ENCODE measurements around the gene GSTA4. TPM values are rescaled to one million over a fixed set of nuclear protein-coding genes. Genes with fewer than 3 reads are reported as not detected.

The GSTA4 gene
- total RNA-seq, 5 donors from 2014 or later (not counting 1 experiment from before 2014, with no cell fraction given) = 0.35 to 0.85 (median 0.65) TPM

GRCh38 chr6:53038596-53038995, 43.5 kb upstream of the GSTA4 start:
- ChIA-PET CTCF (no interaction called here), POLR2A (no interaction called here)
- no peak overlapping the region for H3K27ac Mint-ChIP-seq
- Histone ChIP-seq H3K27me3 (replicated peaks in 1 of 2; ENCODE audit: control insufficient read depth in 2 of 2, extremely low read depth in 1 of 2, insufficient read depth in 2 of 2, low read length in 1 of 2) (no peaks in the 10 kb centered on the region), H3K4me1 (ENCODE audit: control insufficient read depth in 1 of 2, extremely low read depth in 1 of 2, insufficient read depth in 2 of 2, low read length in 2 of 2) (no peaks in the 10 kb centered on the region), H3K36me3 (ENCODE audit: control insufficient read depth in 2 of 2, extremely low read depth in 1 of 2, insufficient read depth in 1 of 2, low read length in 1 of 2) (peaks cover 6 to 34% of the 10 kb centered on the region in 2 donors), H3K9me3 (no peaks in the 10 kb centered on the region), H3K4me3 (ENCODE audit: control insufficient read depth in 1 of 2, extremely low read depth in 1 of 2, low read length in 1 of 2) (no peak overlapping the region), H3K27ac (ENCODE audit: low read length) (no peak overlapping the region)
- no peak overlapping the region for H3K4me3 Mint-ChIP-seq
- peaks cover 0 to 13% (median under 1%) of the 10 kb centered on the region in 3 donors for H3K4me1 Mint-ChIP-seq
- H3K27me3 Mint-ChIP-seq = no peaks in the 10 kb centered on the region
- peaks cover 68% of the 10 kb centered on the region for H3K36me3 Mint-ChIP-seq
- H3K9me3 Mint-ChIP-seq = no peaks in the 10 kb centered on the region
- DNase-seq (no peak), ATAC-seq (replicated peaks in 1 of 4) (no peak)

DNA sequence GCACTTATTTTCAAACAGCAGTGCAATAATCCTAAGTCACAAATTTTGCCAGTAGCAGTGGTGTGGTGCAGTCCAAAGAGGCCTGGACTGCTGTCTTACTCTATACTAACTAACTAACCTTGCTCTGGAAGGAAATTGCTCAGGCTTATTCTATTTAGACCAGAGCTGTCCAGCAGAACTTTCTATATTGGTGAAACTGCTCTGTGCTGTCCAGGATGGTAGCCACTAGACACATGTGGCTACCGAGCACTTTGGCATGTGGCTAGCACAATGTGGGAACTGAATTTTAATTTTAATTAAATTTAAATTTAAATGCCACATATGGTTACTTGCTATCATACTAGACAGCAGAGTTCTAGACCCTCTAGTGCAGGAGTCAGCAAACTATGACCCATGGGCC, 43.1 kb upstream of the GSTA4 start:
- ChIA-PET POLR2A (no interaction called here), CTCF (no interaction called here)
- no peaks in the 10 kb centered on the region for H3K9me3 Mint-ChIP-seq
- peaks cover 72% of the 10 kb centered on the region for H3K36me3 Mint-ChIP-seq
- H3K27me3 ChIP-seq (replicated peaks in 1 of 2; ENCODE audit: control insufficient read depth in 2 of 2, extremely low read depth in 1 of 2, insufficient read depth in 2 of 2, low read length in 1 of 2) = no peaks in the 10 kb centered on the region
- H3K9me3 ChIP-seq = no peaks in the 10 kb centered on the region
- DNase-seq (no peak), ATAC-seq (replicated peaks in 1 of 4) (no peak)
- no peaks in the 10 kb centered on the region for H3K27me3 Mint-ChIP-seq
- no CpG with 5 or more reads among the region's 1 CpG for WGBS (ENCODE audit: insufficient coverage)
- H3K4me1 Mint-ChIP-seq = peaks cover 0 to 13% (median 0%) of the 10 kb centered on the region in 3 donors
- H3K27ac Mint-ChIP-seq = no peak overlapping the region
- H3K4me1 ChIP-seq (ENCODE audit: control insufficient read depth in 1 of 2, extremely low read depth in 1 of 2, insufficient read depth in 2 of 2, low read length in 2 of 2) = no peaks in the 10 kb centered on the region
- no peak overlapping the region for H3K4me3 Mint-ChIP-seq
- no peak overlapping the region for H3K4me3 ChIP-seq (ENCODE audit: control insufficient read depth in 1 of 2, extremely low read depth in 1 of 2, low read length in 1 of 2)
- peaks cover 6 to 37% of the 10 kb centered on the region in 2 donors for H3K36me3 ChIP-seq (ENCODE audit: control insufficient read depth in 2 of 2, extremely low read depth in 1 of 2, insufficient read depth in 1 of 2, low read length in 1 of 2)
- H3K27ac ChIP-seq (ENCODE audit: low read length) = no peak overlapping the region

- H3K4me1 Mint-ChIP-seq = peaks cover 0 to 13% (median 0%) of the 10 kb centered on the region in 3 donors
- H3K4me3 Mint-ChIP-seq = no peak overlapping the region
- no peak overlapping the region for H3K27ac ChIP-seq (ENCODE audit: low read length)
- peaks cover 78% of the 10 kb centered on the region for H3K36me3 Mint-ChIP-seq
- ChIA-PET POLR2A (no interaction called here), CTCF (no interaction called here)
- no peaks in the 10 kb centered on the region for H3K27me3 Mint-ChIP-seq
- no peaks in the 10 kb centered on the region for H3K27me3 ChIP-seq (replicated peaks in 1 of 2; ENCODE audit: control insufficient read depth in 2 of 2, extremely low read depth in 1 of 2, insufficient read depth in 2 of 2, low read length in 1 of 2)
- DNase-seq (no peak), ATAC-seq (replicated peaks in 1 of 4) (no peak)
- H3K4me1 ChIP-seq (ENCODE audit: control insufficient read depth in 1 of 2, extremely low read depth in 1 of 2, insufficient read depth in 2 of 2, low read length in 2 of 2) = no peaks in the 10 kb centered on the region
- 89% methylated on average over 2 of the region's 8 CpGs for WGBS (ENCODE audit: insufficient coverage)
- H3K4me3 ChIP-seq (ENCODE audit: control insufficient read depth in 1 of 2, extremely low read depth in 1 of 2, low read length in 1 of 2) = no peak overlapping the region
- H3K9me3 ChIP-seq = no peaks in the 10 kb centered on the region
- H3K36me3 ChIP-seq (ENCODE audit: control insufficient read depth in 2 of 2, extremely low read depth in 1 of 2, insufficient read depth in 1 of 2, low read length in 1 of 2) = peaks cover 5 to 50% of the 10 kb centered on the region in 2 donors
- no peaks in the 10 kb centered on the region for H3K9me3 Mint-ChIP-seq
- H3K27ac Mint-ChIP-seq = no peak overlapping the region
Observed at GRCh38 chr6:53035549-53036213, 40.6 kb upstream of the GSTA4 start.

- H3K36me3 ChIP-seq (ENCODE audit: control insufficient read depth in 2 of 2, extremely low read depth in 1 of 2, insufficient read depth in 1 of 2, low read length in 1 of 2) = peaks cover 7 to 49% of the 10 kb centered on the region in 2 donors
- CTCF ChIA-PET = no interaction called here
- DNase-seq (no peak), ATAC-seq (replicated peaks in 1 of 4) (no peak)
- no peaks in the 10 kb centered on the region for H3K4me1 ChIP-seq (ENCODE audit: control insufficient read depth in 1 of 2, extremely low read depth in 1 of 2, insufficient read depth in 2 of 2, low read length in 2 of 2)
- H3K27ac ChIP-seq (ENCODE audit: low read length) = no peak overlapping the region
- no peaks in the 10 kb centered on the region for H3K9me3 ChIP-seq
- Mint-ChIP-seq H3K27me3 (no peaks in the 10 kb centered on the region), H3K27ac (no peak overlapping the region), H3K9me3 (no peaks in the 10 kb centered on the region), H3K4me3 (no peak overlapping the region), H3K4me1 (peaks cover 0 to 1% (median 0%) of the 10 kb centered on the region in 3 donors), H3K36me3 (peaks cover 78% of the 10 kb centered on the region)
- no peaks in the 10 kb centered on the region for H3K27me3 ChIP-seq (replicated peaks in 1 of 2; ENCODE audit: control insufficient read depth in 2 of 2, extremely low read depth in 1 of 2, insufficient read depth in 2 of 2, low read length in 1 of 2)
- 83% methylated on average over 1 of the region's 4 CpGs for WGBS (ENCODE audit: insufficient coverage)
- H3K4me3 ChIP-seq (ENCODE audit: control insufficient read depth in 1 of 2, extremely low read depth in 1 of 2, low read length in 1 of 2) = no peak overlapping the region
- POLR2A ChIA-PET = no interaction called here
Observed at GRCh38 chr6:53033764-53034163, 38.7 kb upstream of the GSTA4 start.

- Mint-ChIP-seq H3K36me3 (peaks cover 78% of the 10 kb centered on the region), H3K27me3 (no peaks in the 10 kb centered on the region), H3K9me3 (no peaks in the 10 kb centered on the region), H3K4me3 (no peak overlapping the region), H3K27ac (no peak overlapping the region), H3K4me1 (no peaks in the 10 kb centered on the region)
- Histone ChIP-seq H3K9me3 (no peaks in the 10 kb centered on the region), H3K27me3 (replicated peaks in 1 of 2; ENCODE audit: control insufficient read depth in 2 of 2, extremely low read depth in 1 of 2, insufficient read depth in 2 of 2, low read length in 1 of 2) (no peaks in the 10 kb centered on the region), H3K36me3 (ENCODE audit: control insufficient read depth in 2 of 2, extremely low read depth in 1 of 2, insufficient read depth in 1 of 2, low read length in 1 of 2) (peaks cover 4 to 55% of the 10 kb centered on the region in 2 donors), H3K4me3 (ENCODE audit: control insufficient read depth in 1 of 2, extremely low read depth in 1 of 2, low read length in 1 of 2) (no peak overlapping the region), H3K27ac (ENCODE audit: low read length) (no peak overlapping the region), H3K4me1 (ENCODE audit: control insufficient read depth in 1 of 2, extremely low read depth in 1 of 2, insufficient read depth in 2 of 2, low read length in 2 of 2) (no peaks in the 10 kb centered on the region)
- DNase-seq (no peak), ATAC-seq (replicated peaks in 1 of 4) (no peak)
- 93% methylated on average over 3 of the region's 4 CpGs for WGBS (ENCODE audit: insufficient coverage)
- POLR2A ChIA-PET = interaction anchor here (0.5 to 0.6 kb wide), 2 partner anchors 80 to 415 kb away, joined by 4 to 6 read pairs; no protein-coding TSS in a partner anchor
- CTCF ChIA-PET = no interaction called here
Observed at GRCh38 chr6:53032849-53033248, 37.8 kb upstream of the GSTA4 start.

DNA sequence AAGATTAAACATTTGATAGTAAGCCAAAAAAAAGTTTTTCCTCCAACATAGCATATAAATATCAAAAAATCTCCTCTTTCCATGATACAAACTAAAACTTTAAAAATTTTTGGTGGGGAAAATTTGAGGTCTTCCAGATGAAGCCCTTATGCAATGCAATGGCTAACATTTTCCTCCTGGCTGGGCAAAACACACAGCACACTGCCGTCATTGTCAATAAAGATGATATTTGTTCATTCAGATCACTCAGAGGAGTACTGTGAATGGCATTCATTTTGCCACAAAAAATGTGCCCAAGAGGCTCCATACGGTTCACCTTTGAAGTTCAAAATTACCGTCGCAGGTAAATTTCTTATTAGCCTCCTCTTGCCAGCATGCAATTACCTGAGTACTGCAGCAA, 36.2 kb upstream of the GSTA4 start:
- CTCF ChIA-PET = no interaction called here
- H3K9me3 Mint-ChIP-seq = no peaks in the 10 kb centered on the region
- peaks cover 83% of the 10 kb centered on the region for H3K36me3 Mint-ChIP-seq
- DNase-seq (no peak), ATAC-seq (replicated peaks in 1 of 4) (no peak)
- H3K27me3 ChIP-seq (replicated peaks in 1 of 2; ENCODE audit: control insufficient read depth in 2 of 2, extremely low read depth in 1 of 2, insufficient read depth in 2 of 2, low read length in 1 of 2) = no peaks in the 10 kb centered on the region
- H3K27ac Mint-ChIP-seq = no peak overlapping the region
- H3K4me1 ChIP-seq (ENCODE audit: control insufficient read depth in 1 of 2, extremely low read depth in 1 of 2, insufficient read depth in 2 of 2, low read length in 2 of 2) = no peaks in the 10 kb centered on the region
- no peaks in the 10 kb centered on the region for H3K4me1 Mint-ChIP-seq
- POLR2A ChIA-PET = interaction anchor here in 1 of 2 donors (0.6 kb wide), 1 partner anchor 312 kb away, joined by 3 read pairs; no protein-coding TSS in a partner anchor
- H3K27me3 Mint-ChIP-seq = no peaks in the 10 kb centered on the region
- no peaks in the 10 kb centered on the region for H3K9me3 ChIP-seq
- WGBS (ENCODE audit: insufficient coverage) = 95% methylated on average over 4 of the region's 4 CpGs
- H3K27ac ChIP-seq (ENCODE audit: low read length) = no peak overlapping the region
- peaks cover 6 to 59% of the 10 kb centered on the region in 2 donors for H3K36me3 ChIP-seq (ENCODE audit: control insufficient read depth in 2 of 2, extremely low read depth in 1 of 2, insufficient read depth in 1 of 2, low read length in 1 of 2)
- no peak overlapping the region for H3K4me3 Mint-ChIP-seq
- H3K4me3 ChIP-seq (ENCODE audit: control insufficient read depth in 1 of 2, extremely low read depth in 1 of 2, low read length in 1 of 2) = no peak overlapping the region

DNA sequence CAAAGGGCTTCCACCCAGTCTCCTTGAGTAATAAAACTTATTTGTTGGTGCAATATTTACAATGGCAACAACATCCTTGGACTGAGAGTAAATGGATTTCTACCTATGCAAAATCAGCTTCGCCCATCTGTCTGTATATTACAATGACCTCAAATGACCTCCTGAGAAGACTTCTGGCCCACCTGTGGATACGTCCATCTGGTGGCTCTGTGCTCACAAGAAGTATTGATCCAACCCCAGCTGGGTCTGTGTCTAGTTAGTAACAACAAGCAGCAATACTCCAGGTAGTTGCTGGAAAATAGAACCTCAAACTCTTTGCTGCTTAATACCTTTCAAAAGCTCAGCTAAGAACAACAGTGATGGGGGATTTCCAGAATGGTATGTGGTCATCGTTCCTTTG, 34.7 kb upstream of the GSTA4 start:
- ChIA-PET POLR2A (no interaction called here), CTCF (no interaction called here)
- no peak overlapping the region for H3K4me3 ChIP-seq (ENCODE audit: control insufficient read depth in 1 of 2, extremely low read depth in 1 of 2, low read length in 1 of 2)
- peaks cover 79% of the 10 kb centered on the region for H3K36me3 Mint-ChIP-seq
- no peak for DNase-seq
- H3K9me3 Mint-ChIP-seq = no peaks in the 10 kb centered on the region
- no peak overlapping the region for H3K27ac ChIP-seq (ENCODE audit: low read length)
- no peaks in the 10 kb centered on the region for H3K4me1 Mint-ChIP-seq
- H3K27me3 Mint-ChIP-seq = no peaks in the 10 kb centered on the region
- H3K27me3 ChIP-seq (replicated peaks in 1 of 2; ENCODE audit: control insufficient read depth in 2 of 2, extremely low read depth in 1 of 2, insufficient read depth in 2 of 2, low read length in 1 of 2) = no peaks in the 10 kb centered on the region
- peaks cover 6 to 56% of the 10 kb centered on the region in 2 donors for H3K36me3 ChIP-seq (ENCODE audit: control insufficient read depth in 2 of 2, extremely low read depth in 1 of 2, insufficient read depth in 1 of 2, low read length in 1 of 2)
- ATAC-seq (replicated peaks in 1 of 4) = no peak
- no peak overlapping the region for H3K27ac Mint-ChIP-seq
- 100% methylated on average over 2 of the region's 3 CpGs for WGBS (ENCODE audit: insufficient coverage)
- H3K4me1 ChIP-seq (ENCODE audit: control insufficient read depth in 1 of 2, extremely low read depth in 1 of 2, insufficient read depth in 2 of 2, low read length in 2 of 2) = no peaks in the 10 kb centered on the region
- H3K4me3 Mint-ChIP-seq = no peak overlapping the region
- no peaks in the 10 kb centered on the region for H3K9me3 ChIP-seq

Data from T-cell (primary cell).